Trophoblast cell (in vitro differentiated cells and primary cell): ENCODE results near the gene RBFOX2.

Experiments used
- DNase-seq, 2 donors: peaks; one replicate each; pipeline ENCODE4 v3.0.0-alpha.2; 2016
- H2AFZ ChIP-seq: 2 replicates; pipeline ENCODE4 v1.6.1; 2013; ENCODE audit warnings: low read length, moderate library complexity, mild to moderate bottlenecking; ENCODE audit not compliant: insufficient read depth, poor library complexity
- H2AK5ac ChIP-seq: 2 replicates; pipeline ENCODE4 v1.6.1; 2013; ENCODE audit warnings: mild to moderate bottlenecking, low read length
- H2BK120ac ChIP-seq: 2 replicates; pipeline ENCODE4 v1.6.1; 2013; ENCODE audit warnings: low read length, mild to moderate bottlenecking, moderate library complexity; ENCODE audit not compliant: insufficient read depth, poor library complexity
- H2BK12ac ChIP-seq: 2 replicates; pipeline ENCODE4 v1.6.1; 2013; ENCODE audit warnings: mild to moderate bottlenecking, low read length, moderate library complexity
- H2BK5ac ChIP-seq: 2 replicates; pipeline ENCODE4 v1.6.1; 2013; ENCODE audit warnings: low read length, low read depth, moderate library complexity, mild to moderate bottlenecking; ENCODE audit not compliant: poor library complexity
- H3K14ac ChIP-seq: 2 replicates; pipeline ENCODE4 v1.6.1; 2013; ENCODE audit warnings: mild to moderate bottlenecking, low read length
- H3K18ac ChIP-seq: 2 replicates; pipeline ENCODE4 v1.6.1; 2013; ENCODE audit warnings: mild to moderate bottlenecking, low read length
- H3K23ac ChIP-seq: 2 replicates; pipeline ENCODE4 v1.6.1; 2013; ENCODE audit warnings: low read length
- H3K27ac ChIP-seq: 2 replicates; pipeline ENCODE4 v1.5.1; 2013; ENCODE audit warnings: low read depth, mild to moderate bottlenecking, inconsistent platforms, low read length, moderate library complexity
- H3K27me3 ChIP-seq: 2 replicates; pipeline ENCODE4 v1.6.1; 2013; ENCODE audit warnings: inconsistent platforms, mild to moderate bottlenecking, low read length, moderate library complexity; ENCODE audit not compliant: insufficient read depth
- H3K36me3 ChIP-seq, 2 experiments: 1 replicate in 1 of 2; 2 replicates in 1 of 2; pipeline ENCODE4 v1.6.1; 2013; ENCODE audit warnings: low read length in 2 of 2, mild to moderate bottlenecking in 2 of 2, moderate library complexity in 1 of 2; ENCODE audit not compliant: insufficient read depth in 2 of 2, control insufficient read depth in 1 of 2
- H3K4ac ChIP-seq: 2 replicates; pipeline ENCODE4 v1.6.1; 2013; ENCODE audit warnings: low read depth, mild to moderate bottlenecking, low read length, moderate library complexity
- H3K4me1 ChIP-seq, 2 experiments: 1 replicate in 1 of 2; 2 replicates in 1 of 2; pipeline ENCODE4 v1.6.1; 2013; ENCODE audit warnings: low read length in 2 of 2, mild to moderate bottlenecking in 2 of 2, moderate library complexity in 1 of 2; ENCODE audit not compliant: insufficient read depth in 2 of 2, control insufficient read depth in 1 of 2
- H3K4me2 ChIP-seq: 2 replicates; pipeline ENCODE4 v1.6.1; 2013; ENCODE audit warnings: inconsistent platforms, mild to moderate bottlenecking, low read length, moderate library complexity
- H3K4me3 ChIP-seq: 2 replicates; pipeline ENCODE4 v1.5.1; 2013; ENCODE audit warnings: mild to moderate bottlenecking, low read depth, low read length, inconsistent platforms
- H3K79me1 ChIP-seq: one replicate; pipeline ENCODE4 v1.6.1; 2013; ENCODE audit warnings: low read length
- H3K79me2 ChIP-seq: 2 replicates; pipeline ENCODE4 v1.6.1; 2013; ENCODE audit warnings: low read length, mild to moderate bottlenecking; ENCODE audit not compliant: control insufficient read depth, insufficient read depth, poor library complexity
- H3K9ac ChIP-seq: 2 replicates; pipeline ENCODE4 v1.6.1; 2013; ENCODE audit warnings: mild to moderate bottlenecking, low read length
- H3K9me3 ChIP-seq: 2 replicates; pipeline ENCODE4 v1.6.1; 2013; ENCODE audit warnings: low read depth, mild to moderate bottlenecking, control low read depth, inconsistent platforms, low read length; ENCODE audit not compliant: insufficient read depth
- H4K12ac ChIP-seq: 2 replicates; pipeline ENCODE4 v1.6.1; 2013; ENCODE audit warnings: low read depth, mild to moderate bottlenecking, low read length, moderate library complexity
- H4K8ac ChIP-seq: 2 replicates; pipeline ENCODE4 v1.6.1; 2013; ENCODE audit warnings: low read depth, mild to moderate bottlenecking, low read length, moderate library complexity
- H4K91ac ChIP-seq: one replicate; pipeline ENCODE4 v1.6.1; 2013; ENCODE audit warnings: low read depth, mild to moderate bottlenecking, low read length, moderate library complexity
- WGBS: extraction: QIAGEN DNeasy Blood & Tissue Kit; methylation state at CpG from one replicate; pipeline ENCODE4 v1.1.7; 2013; ENCODE audit warnings: missing lambda C conversion rate; ENCODE audit not compliant: insufficient read length, insufficient coverage; ENCODE audit errors: extremely low coverage; 5-methylcytosine and 5-hydroxymethylcytosine counted together

The RBFOX2 gene

DNA sequence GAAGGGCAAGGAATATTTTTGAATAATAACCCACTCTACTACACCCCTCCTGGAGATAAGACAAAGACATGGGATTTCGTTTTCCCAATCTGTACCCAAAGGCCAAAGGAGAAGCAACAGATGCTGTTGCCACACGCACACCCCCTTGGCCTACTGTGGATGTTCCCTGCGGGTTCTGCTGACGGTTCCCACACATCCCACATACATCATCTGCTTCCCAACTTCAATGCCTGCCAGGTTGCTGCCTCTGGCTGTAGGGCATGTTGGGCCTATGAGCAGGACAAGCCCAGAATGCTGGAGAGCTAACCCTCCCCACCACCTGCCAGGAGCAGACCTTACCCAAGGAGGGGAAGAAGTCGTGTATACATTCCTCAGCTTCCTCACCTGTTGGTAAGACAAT is 13.6 kb upstream of the RBFOX2 start:
- WGBS: no CpG with 5 or more reads among the region's 5 CpGs
- Histone ChIP-seq H3K4me2 (no peak overlapping the region), H3K18ac (no peak overlapping the region), H2AK5ac (no peak overlapping the region), H3K27ac (no peak overlapping the region), H3K36me3 (no peaks in the 10 kb centered on the region), H3K27me3 (no peaks in the 10 kb centered on the region), H4K8ac (no peak overlapping the region), H3K4me3 (no peak overlapping the region), H2BK12ac (no peak overlapping the region), H2BK120ac (no peak overlapping the region), H3K23ac (no peak overlapping the region), H3K79me2 (no peaks in the 10 kb centered on the region), H4K91ac (no peak overlapping the region), H4K12ac (no peak overlapping the region), H3K79me1 (no peaks in the 10 kb centered on the region), H2BK5ac (no peak overlapping the region), H3K4me1 (peaks cover under 1 to 3% of the 10 kb centered on the region in 2 experiments), H2AFZ (no peak overlapping the region), H3K4ac (no peak overlapping the region), H3K9me3 (no peaks in the 10 kb centered on the region), H3K9ac (no peak overlapping the region), H3K14ac (no peak overlapping the region)
- peak; percentile 56 to 73 for DNase-seq

DNA sequence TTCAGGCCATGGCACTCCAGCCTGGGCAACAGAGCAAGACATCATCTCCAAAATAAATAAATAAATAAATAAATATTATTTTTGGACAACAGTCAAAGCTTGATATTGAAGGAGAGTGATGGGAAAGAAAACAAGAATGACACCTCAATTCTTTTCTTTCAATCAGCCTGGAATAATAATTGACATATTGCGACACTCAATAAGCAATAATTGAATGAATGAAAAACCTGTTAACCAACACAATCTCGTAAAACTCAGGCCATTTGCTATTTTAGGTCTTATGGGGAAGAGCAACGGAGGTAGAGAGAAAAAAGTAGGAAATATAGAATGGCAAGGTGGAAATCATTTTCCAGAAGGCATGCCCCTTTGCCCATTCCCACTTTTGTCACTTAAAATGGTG is 10.5 kb upstream of the RBFOX2 start:
- Histone ChIP-seq H3K18ac (no peak overlapping the region), H2AFZ (no peak overlapping the region), H3K27ac (no peak overlapping the region), H3K9ac (no peak overlapping the region), H3K4me2 (no peak overlapping the region), H3K14ac (no peak overlapping the region), H3K27me3 (no peaks in the 10 kb centered on the region), H3K36me3 (no peaks in the 10 kb centered on the region), H3K23ac (no peak overlapping the region), H2BK12ac (no peak overlapping the region), H4K12ac (no peak overlapping the region), H4K8ac (no peak overlapping the region), H3K4me1 (peaks cover 13 to 15% of the 10 kb centered on the region in 2 experiments), H3K4me3 (no peak overlapping the region), H3K4ac (no peak overlapping the region), H4K91ac (no peak overlapping the region), H2AK5ac (no peak overlapping the region), H3K79me2 (no peaks in the 10 kb centered on the region), H2BK120ac (no peak overlapping the region), H3K9me3 (no peaks in the 10 kb centered on the region), H3K79me1 (peaks cover 3% of the 10 kb centered on the region), H2BK5ac (no peak overlapping the region)
- WGBS: no CpG with 5 or more reads among the region's 3 CpGs
- no peak for DNase-seq

DNA sequence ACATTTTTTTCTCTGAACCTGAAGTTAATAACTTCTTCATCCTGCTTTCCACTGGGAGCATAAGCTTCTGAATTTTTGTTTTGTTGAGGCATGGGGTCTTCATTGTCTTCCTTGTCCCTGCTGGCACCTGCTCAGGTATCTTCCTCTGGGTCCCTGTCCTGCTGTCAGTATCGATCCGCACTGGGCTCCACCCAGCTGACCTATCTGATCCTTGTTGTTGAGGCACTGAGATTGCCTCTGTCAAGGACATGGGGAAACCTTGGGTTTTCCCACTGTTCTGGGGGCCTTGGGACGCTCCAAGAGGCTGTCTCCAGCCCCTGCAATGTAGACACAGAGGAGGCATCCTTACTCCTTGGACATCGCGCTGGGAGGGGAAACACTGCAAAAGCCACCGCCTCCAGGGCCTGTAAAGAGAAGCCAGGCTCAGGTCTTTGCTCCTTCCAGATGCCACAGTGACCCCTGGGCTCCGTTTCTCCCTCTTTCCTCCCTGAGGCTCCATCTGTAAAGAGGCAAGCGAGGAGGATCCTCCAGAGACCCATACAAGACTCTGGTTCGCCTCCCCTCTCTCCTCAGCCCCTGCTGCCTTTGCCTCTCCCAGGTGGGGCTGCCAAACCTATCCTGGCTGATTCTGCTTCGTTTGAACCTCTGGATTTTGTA is 8.6 kb upstream of the RBFOX2 start:
- Histone ChIP-seq H3K18ac (peak overlapping the region; percentile 8), H3K4me1 (peaks cover 13 to 15% of the 10 kb centered on the region in 2 experiments), H2BK120ac (peak overlapping the region; percentile 58), H2AFZ (peak overlapping the region; percentile 39), H3K27me3 (no peaks in the 10 kb centered on the region), H3K4me3 (no peak overlapping the region), H2AK5ac (peak overlapping the region; percentile 39), H3K14ac (peak overlapping the region; percentile 34), H3K4ac (no peak overlapping the region), H3K79me1 (peaks cover 3% of the 10 kb centered on the region), H2BK12ac (peak overlapping the region; percentile 32), H4K8ac (peak overlapping the region; percentile 7), H2BK5ac (no peak overlapping the region), H4K12ac (no peak overlapping the region), H3K79me2 (no peaks in the 10 kb centered on the region), H3K9me3 (no peaks in the 10 kb centered on the region), H3K9ac (no peak overlapping the region), H3K4me2 (no peak overlapping the region), H3K27ac (no peak overlapping the region), H3K36me3 (no peaks in the 10 kb centered on the region), H3K23ac (no peak overlapping the region), H4K91ac (peak overlapping the region; percentile 4)
- WGBS: no CpG with 5 or more reads among the region's 10 CpGs
- DNase-seq: no peak

DNA sequence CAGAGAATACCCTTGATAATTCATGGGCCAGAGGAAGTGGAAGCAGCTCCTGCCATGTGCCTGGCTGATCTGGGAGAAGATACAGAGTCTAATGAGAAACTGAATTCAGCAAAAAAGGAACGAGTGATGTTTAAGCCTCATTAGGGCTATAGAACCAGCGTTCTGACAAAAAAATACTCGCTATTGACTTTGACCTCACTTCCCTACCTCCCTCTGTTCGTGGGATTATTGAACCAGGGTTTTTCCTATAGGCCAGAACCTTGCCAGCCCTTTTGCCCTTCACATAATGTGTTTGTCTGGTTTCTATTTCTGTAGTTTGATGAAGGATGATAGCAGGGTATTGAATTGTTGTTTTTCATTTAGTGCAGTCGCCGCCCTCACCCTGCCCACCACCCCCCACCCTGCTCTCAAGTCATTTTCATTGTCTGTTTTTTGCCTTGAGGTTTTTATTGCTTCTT is 7.6 kb upstream of the RBFOX2 start:
- Histone ChIP-seq H3K23ac (no peak overlapping the region), H2AFZ (no peak overlapping the region), H3K27me3 (no peaks in the 10 kb centered on the region), H3K4ac (no peak overlapping the region), H3K4me2 (peak overlapping the region; percentile 42), H3K79me2 (no peaks in the 10 kb centered on the region), H3K4me1 (peaks cover 13 to 15% of the 10 kb centered on the region in 2 experiments), H3K9me3 (no peaks in the 10 kb centered on the region), H2BK5ac (no peak overlapping the region), H2BK120ac (no peak overlapping the region), H3K14ac (no peak overlapping the region), H2AK5ac (no peak overlapping the region), H3K27ac (peak overlapping the region; percentile 43), H3K79me1 (peaks cover 3% of the 10 kb centered on the region), H3K36me3 (no peaks in the 10 kb centered on the region), H3K18ac (no peak overlapping the region), H4K91ac (no peak overlapping the region), H4K12ac (no peak overlapping the region), H4K8ac (no peak overlapping the region), H2BK12ac (no peak overlapping the region), H3K4me3 (no peak overlapping the region), H3K9ac (no peak overlapping the region)
- no CpG with 5 or more reads among the region's 6 CpGs for WGBS
- no peak for DNase-seq
